PC-3 (cell line): ENCODE measurements around the gene CACNA1D.

Source experiments
- EZH2 ChIP-seq: fragments of 300-600 bp; sonication (generic); IDR thresholded peaks from one replicate; pipeline ENCODE4 v1.6.1; 2017; ENCODE audit warnings: antibody characterized with exemption, mild to moderate bottlenecking, low read length; ENCODE audit not compliant: unreplicated experiment
- EZH2phosphoT487 ChIP-seq: fragments of 300-600 bp; sonication (generic); IDR thresholded peaks from 2 replicates; pipeline ENCODE4 v1.6.1; 2018; ENCODE audit warnings: mild to moderate bottlenecking, antibody characterized with exemption, low read length, borderline replicate concordance
- TF ChIP-seq, protein P1 (sequence below): fragments of 300-600 bp; sonication (generic); conservative IDR thresholded peaks from 2 replicates; pipeline ENCODE4 v1.5.1; 2017; ENCODE audit warnings: antibody characterized with exemption, low read depth, mild to moderate bottlenecking, low read length

DNA sequence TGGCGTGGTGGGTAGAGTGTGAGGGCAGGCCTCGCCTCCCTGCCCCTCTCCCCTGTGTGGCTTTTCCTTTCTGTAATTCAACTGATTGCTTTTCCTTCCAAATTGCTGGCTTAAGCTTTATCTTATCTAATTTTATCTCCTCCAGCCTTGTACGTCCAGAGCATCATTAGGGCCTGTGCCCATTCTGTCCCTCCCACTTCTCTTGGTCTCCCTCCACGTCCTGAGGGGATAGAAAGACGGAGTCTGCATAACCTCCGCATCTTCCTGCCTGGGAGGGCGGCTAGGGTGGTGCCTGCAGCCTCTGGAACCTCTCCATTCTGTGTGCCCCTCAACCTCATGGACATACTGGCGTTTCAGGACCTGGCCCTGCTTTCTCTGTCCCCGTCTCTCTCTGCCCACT, 39.8 kb downstream of the CACNA1D start:
- TF ChIP-seq, protein P1, sequence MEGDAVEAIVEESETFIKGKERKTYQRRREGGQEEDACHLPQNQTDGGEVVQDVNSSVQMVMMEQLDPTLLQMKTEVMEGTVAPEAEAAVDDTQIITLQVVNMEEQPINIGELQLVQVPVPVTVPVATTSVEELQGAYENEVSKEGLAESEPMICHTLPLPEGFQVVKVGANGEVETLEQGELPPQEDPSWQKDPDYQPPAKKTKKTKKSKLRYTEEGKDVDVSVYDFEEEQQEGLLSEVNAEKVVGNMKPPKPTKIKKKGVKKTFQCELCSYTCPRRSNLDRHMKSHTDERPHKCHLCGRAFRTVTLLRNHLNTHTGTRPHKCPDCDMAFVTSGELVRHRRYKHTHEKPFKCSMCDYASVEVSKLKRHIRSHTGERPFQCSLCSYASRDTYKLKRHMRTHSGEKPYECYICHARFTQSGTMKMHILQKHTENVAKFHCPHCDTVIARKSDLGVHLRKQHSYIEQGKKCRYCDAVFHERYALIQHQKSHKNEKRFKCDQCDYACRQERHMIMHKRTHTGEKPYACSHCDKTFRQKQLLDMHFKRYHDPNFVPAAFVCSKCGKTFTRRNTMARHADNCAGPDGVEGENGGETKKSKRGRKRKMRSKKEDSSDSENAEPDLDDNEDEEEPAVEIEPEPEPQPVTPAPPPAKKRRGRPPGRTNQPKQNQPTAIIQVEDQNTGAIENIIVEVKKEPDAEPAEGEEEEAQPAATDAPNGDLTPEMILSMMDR = no peak
- TF ChIP-seq EZH2 (no peak), EZH2phosphoT487 (no peak)
